GM12878 (cell line): ENCODE measurements around the gene COL28A1. TPM values are rescaled to one million over a fixed set of nuclear protein-coding genes. Genes with fewer than 3 reads are reported as not detected.

Source experiments
- ATAC-seq: fragments of 200-7000 bp; cut with Tn5 transposase; 3 replicates; pipeline ENCODE4 v1.9.1; 2020; ENCODE audit warnings: mild to moderate bottlenecking, moderate library complexity
- BruUV-seq: library from RNA; stranded (reverse); fragments of 400-500 nt; replicated peaks from 2 replicates; lab custom pipeline; 2021; lab: Mats Ljungman, UMichigan
- CTCF ChIA-PET: fragments of 300-600 bp; sonication (Branson Sonifier 250); formaldehyde crosslinking; extraction: SDS; loops from one replicate; lab custom pipeline; 2021; ENCODE audit warnings: inconsistent platforms; lab: Yijun Ruan, JAX
- POLR2A ChIA-PET: fragments of 350-600 bp; formaldehyde crosslinking; extraction: SDS; loops from one replicate; lab custom pipeline; 2021; ENCODE audit warnings: inconsistent platforms; lab: Charles Lee
- RAD21 ChIA-PET: fragments of 300-600 bp; sonication (Branson Sonifier 250); formaldehyde crosslinking; loops from one replicate; lab custom pipeline; 2023; ENCODE audit warnings: antibody characterized with exemption; ENCODE audit not compliant: unreplicated experiment; lab: Charles Lee
- SMC1A ChIA-PET: fragments of 300-600 bp; sonication (Branson Sonifier 250); formaldehyde crosslinking; loops from one replicate; lab custom pipeline; 2023; ENCODE audit not compliant: unreplicated experiment, uncharacterized antibody; lab: Charles Lee
- DNase-seq: peaks from one replicate; pipeline ENCODE4 v3.0.0-alpha.2; 2011; ENCODE audit warnings: low read depth, low spot score
- FAIRE-seq: peaks from 3 replicates; lab custom pipeline; 2011; peaks lifted over from hg19 to GRCh38; lab: Jason Lieb, UNC
- H2AFZ ChIP-seq: 2 replicates; pipeline ENCODE4 v1.6.0; 2011; ENCODE audit warnings: low read depth, low read length, control low read depth; ENCODE audit not compliant: control insufficient read depth
- H3K27ac ChIP-seq: 2 replicates; pipeline ENCODE4 v1.5.1; 2011; ENCODE audit warnings: control low read depth; ENCODE audit not compliant: control insufficient read depth, insufficient read depth
- H3K27me3 ChIP-seq, 2 experiments: replicated peaks in 1 of 2; 2 replicates each; pipeline versions ENCODE4 v1.6.0 to v1.6.1; 2011; ENCODE audit warnings: low read length in 1 of 2; ENCODE audit not compliant: control insufficient read depth in 2 of 2, insufficient read depth in 2 of 2
- H3K36me3 ChIP-seq, 2 experiments: 2 replicates each; pipeline ENCODE4 v1.5.1; 2011; ENCODE audit warnings: low read length in 1 of 2; ENCODE audit not compliant: control insufficient read depth in 2 of 2, insufficient read depth in 2 of 2
- H3K4me1 ChIP-seq: 2 replicates; pipeline ENCODE4 v1.6.1; 2011; ENCODE audit warnings: mild to moderate bottlenecking, low read length, moderate library complexity, mixed read lengths; ENCODE audit not compliant: control insufficient read depth, insufficient read depth
- H3K4me2 ChIP-seq: 2 replicates; pipeline ENCODE4 v1.6.0; 2011; ENCODE audit warnings: control low read depth; ENCODE audit not compliant: control insufficient read depth, insufficient read depth
- H3K4me3 ChIP-seq: fragments of 200-600 bp; sonication (generic); 2 replicates; pipeline ENCODE4 v1.5.1; 2016
- H3K79me2 ChIP-seq: 2 replicates; pipeline ENCODE4 v1.6.0; 2011; ENCODE audit warnings: low read length; ENCODE audit not compliant: control insufficient read depth, insufficient read depth
- H3K9ac ChIP-seq: 2 replicates; pipeline ENCODE4 v1.8.0; 2011; ENCODE audit warnings: low read length, control low read depth, mixed read lengths; ENCODE audit not compliant: control insufficient read depth, insufficient read depth
- H3K9me3 ChIP-seq: replicated peaks from 3 replicates; pipeline ENCODE4 v1.5.1; 2011; ENCODE audit warnings: mild to moderate bottlenecking, low read length; ENCODE audit not compliant: control insufficient read depth, insufficient read depth
- H4K20me1 ChIP-seq: 2 replicates; pipeline ENCODE4 v1.6.0; 2011; ENCODE audit not compliant: control insufficient read depth, insufficient read depth
- CBX3 ChIP-seq: fragments of 200-600 bp; sonication (generic); IDR thresholded peaks from 2 replicates; pipeline ENCODE4 v1.6.1; 2016; ENCODE audit warnings: low read depth, borderline replicate concordance
- IRF4 ChIP-seq: IDR thresholded peaks from 2 replicates; pipeline ENCODE4 v1.6.1; 2011; ENCODE audit warnings: low read depth, low read length
- JUND ChIP-seq: IDR thresholded peaks from 2 replicates; pipeline ENCODE4 v1.6.1; 2012; ENCODE audit warnings: low read depth, mild to moderate bottlenecking, low read length, improper control_type of control experiment, moderate library complexity
- KDM1A ChIP-seq: fragments of 200-600 bp; sonication (generic); IDR thresholded peaks from 2 replicates; pipeline ENCODE4 v1.6.1; 2016; ENCODE audit warnings: borderline replicate concordance
- POLR2AphosphoS2 ChIP-seq: IDR thresholded peaks from 2 replicates; pipeline ENCODE4 v1.6.1; 2011; ENCODE audit warnings: low read depth, mild to moderate bottlenecking, low read length, improper control_type of control experiment, moderate library complexity
- RELA ChIP-seq: fragments of 450-650 bp; IDR thresholded peaks from 2 replicates; pipeline ENCODE4 v1.8.0; 2014; ENCODE audit warnings: borderline replicate concordance; ENCODE audit not compliant: partially characterized antibody
- SMARCA5 ChIP-seq: fragments of 450-650 bp; IDR thresholded peaks from 2 replicates; pipeline ENCODE4 v1.6.1; 2017; ENCODE audit warnings: mild to moderate bottlenecking
- SRF ChIP-seq, 2 experiments: IDR thresholded peaks; 2 replicates each; pipeline ENCODE4 v1.6.1; 2011; ENCODE audit warnings: low read depth in 2 of 2, low read length in 2 of 2, mild to moderate bottlenecking in 1 of 2, moderate library complexity in 1 of 2
- TCF7 ChIP-seq: IDR thresholded peaks from 2 replicates; pipeline ENCODE4 v1.6.1; 2014; ENCODE audit warnings: antibody characterized with exemption, borderline replicate concordance
- YY1 ChIP-seq: IDR thresholded peaks from 2 replicates; pipeline ENCODE4 v1.6.1; 2011; ENCODE audit warnings: low read depth, mild to moderate bottlenecking, low read length
- ZBTB11 ChIP-seq: fragments of 450-650 bp; formaldehyde crosslinking; IDR thresholded peaks from 2 replicates; pipeline ENCODE4 v1.5.0; 2022; ENCODE audit warnings: mild to moderate bottlenecking, missing genetic modification characterization
- in situ Hi-C: fragments of 300-500 bp; cut with MboI; formaldehyde crosslinking; loops from 9 replicates; pipeline ENCODE4 v1.14.3; 2018; ENCODE audit warnings: mixed read lengths
- intact Hi-C: fragments of 100-400 bp; cut with micrococcal nuclease; formaldehyde crosslinking; loops from one replicate; pipeline ENCODE4 v1.14.2; 2022; ENCODE audit not compliant: unreplicated experiment
- polyA plus RNA-seq, 11 experiments: library from polyadenylated mRNA; depleted of rRNA in 4 of 11; unstranded in 6 of 11; stranded (reverse) in 5 of 11; fragments of >200 nt; fragmentation: Nextera tagmentation in 4 of 11; fragmentation: Illumina TruSeq in 1 of 11; extraction: Ambion mirVana in 4 of 11; extraction: Trizol in 1 of 11; gene quantifications; 1 replicate in 1 of 11; 2 replicates in 10 of 11; pipeline versions ENCODE4 v1.2.1 to v1.2.3, GENCODE V29; 2011 to 2016; ENCODE audit warnings: inconsistent platforms in 2 of 11, missing spikeins in 2 of 11, low read depth in 1 of 11
- total RNA-seq, 4 experiments: library from RNA; depleted of rRNA in 3 of 4; stranded (reverse); fragments of >200 nt in 3 of 4; fragmentation: Illumina TruSeq in 1 of 4; extraction: Trizol in 1 of 4; gene quantifications; 2 replicates each; pipeline versions ENCODE4 v1.2.1 to v1.2.3, GENCODE V29; 2013 to 2021
- TF ChIP-seq, protein P1 (sequence below): IDR thresholded peaks from 2 replicates; pipeline ENCODE4 v1.6.1; 2011; ENCODE audit warnings: borderline replicate concordance, low read depth, mild to moderate bottlenecking, moderate library complexity, low read length; ENCODE audit not compliant: insufficient read depth, poor library complexity, severe bottlenecking
- TF ChIP-seq, protein P2 (sequence below): fragments of 450-650 bp; IDR thresholded peaks from 2 replicates; pipeline ENCODE4 v1.6.1; 2017; ENCODE audit warnings: mild to moderate bottlenecking, low read depth, inconsistent platforms; ENCODE audit not compliant: poor library complexity, severe bottlenecking

Gene COL28A1
- total and polyA plus RNA-seq, 10 of the 15 experiments (the other 5 are each of a cell fraction or from before 2014, with no cell fraction given), result 0.05 to 0.22 TPM; not detected in 8

- TF ChIP-seq ZBTB11 (CRISPR knock-in tag) (no peak), SMARCA5 (no peak), POLR2AphosphoS2 (no peak), SRF (IDR thresholded peaks at IDR 0.05; ENCODE audit: low read depth in 2 of 2, low read length in 2 of 2) (no peak), YY1 (no peak), IRF4 (no peak)
- TF ChIP-seq, protein P1, sequence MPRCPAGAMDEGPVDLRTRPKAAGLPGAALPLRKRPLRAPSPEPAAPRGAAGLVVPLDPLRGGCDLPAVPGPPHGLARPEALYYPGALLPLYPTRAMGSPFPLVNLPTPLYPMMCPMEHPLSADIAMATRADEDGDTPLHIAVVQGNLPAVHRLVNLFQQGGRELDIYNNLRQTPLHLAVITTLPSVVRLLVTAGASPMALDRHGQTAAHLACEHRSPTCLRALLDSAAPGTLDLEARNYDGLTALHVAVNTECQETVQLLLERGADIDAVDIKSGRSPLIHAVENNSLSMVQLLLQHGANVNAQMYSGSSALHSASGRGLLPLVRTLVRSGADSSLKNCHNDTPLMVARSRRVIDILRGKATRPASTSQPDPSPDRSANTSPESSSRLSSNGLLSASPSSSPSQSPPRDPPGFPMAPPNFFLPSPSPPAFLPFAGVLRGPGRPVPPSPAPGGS, result no peak
These were observed 127.5 kb downstream of the COL28A1 start (continued) for GRCh38 chr7:7408001-7408770.

GRCh38 chr7:7405461-7405860 is 130.2 kb downstream of the COL28A1 start:
- Histone ChIP-seq H4K20me1 (no peaks in the 10 kb centered on the region), H3K4me3 (no peak overlapping the region), H3K79me2 (no peaks in the 10 kb centered on the region), H3K27me3 (no peaks in the 10 kb centered on the region; a peak in 1 of 4 replicates), H2AFZ (no peak overlapping the region), H3K4me1 (no peaks in the 10 kb centered on the region), H3K4me2 (no peak overlapping the region), H3K9me3 (no peaks in the 10 kb centered on the region), H3K9ac (no peak overlapping the region), H3K27ac (no peak overlapping the region), H3K36me3 (no peaks in the 10 kb centered on the region)
- intact Hi-C loops, result no loop called here
- BruUV-seq, result no TSS peak
- RAD21 ChIA-PET, result no interaction called here
- FAIRE-seq (no peak), ATAC-seq (no peak), DNase-seq (no peak)
- CTCF ChIA-PET, result no interaction called here
- in situ Hi-C loops, result no loop called here
- SMC1A ChIA-PET, result interaction anchor here (1.0 kb wide), 1 partner anchor 8 kb away, joined by 3 read pairs; no protein-coding TSS in a partner anchor
- POLR2A ChIA-PET, result no interaction called here
- TF ChIP-seq RELA (no peak), CBX3 (no peak), JUND (no peak), KDM1A (no peak), TCF7 (no peak)
- TF ChIP-seq, protein P2, sequence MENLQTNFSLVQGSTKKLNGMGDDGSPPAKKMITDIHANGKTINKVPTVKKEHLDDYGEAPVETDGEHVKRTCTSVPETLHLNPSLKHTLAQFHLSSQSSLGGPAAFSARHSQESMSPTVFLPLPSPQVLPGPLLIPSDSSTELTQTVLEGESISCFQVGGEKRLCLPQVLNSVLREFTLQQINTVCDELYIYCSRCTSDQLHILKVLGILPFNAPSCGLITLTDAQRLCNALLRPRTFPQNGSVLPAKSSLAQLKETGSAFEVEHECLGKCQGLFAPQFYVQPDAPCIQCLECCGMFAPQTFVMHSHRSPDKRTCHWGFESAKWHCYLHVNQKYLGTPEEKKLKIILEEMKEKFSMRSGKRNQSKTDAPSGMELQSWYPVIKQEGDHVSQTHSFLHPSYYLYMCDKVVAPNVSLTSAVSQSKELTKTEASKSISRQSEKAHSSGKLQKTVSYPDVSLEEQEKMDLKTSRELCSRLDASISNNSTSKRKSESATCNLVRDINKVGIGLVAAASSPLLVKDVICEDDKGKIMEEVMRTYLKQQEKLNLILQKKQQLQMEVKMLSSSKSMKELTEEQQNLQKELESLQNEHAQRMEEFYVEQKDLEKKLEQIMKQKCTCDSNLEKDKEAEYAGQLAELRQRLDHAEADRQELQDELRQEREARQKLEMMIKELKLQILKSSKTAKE, result no peak
